Hepatocyte (in vitro differentiated cells): Measurements from ENCODE around the gene ABLIM1. TPM values are rescaled to one million over a fixed set of nuclear protein-coding genes. Genes with fewer than 3 reads are reported as not detected.

Experiments
- DNase-seq: peaks from one replicate; pipeline ENCODE4 v3.0.0-alpha.2; 2016; ENCODE audit warnings: low spot score
- H2AFZ ChIP-seq: fragments of 200-600 bp; sonication (generic); 2 replicates; pipeline ENCODE4 v1.6.0; 2016; ENCODE audit warnings: antibody characterized with exemption, mild to moderate bottlenecking
- H3K27ac ChIP-seq: fragments of 200-600 bp; sonication (generic); 2 replicates; pipeline ENCODE4 v1.5.1; 2016; ENCODE audit warnings: mild to moderate bottlenecking
- H3K27me3 ChIP-seq: fragments of 200-600 bp; sonication (generic); 2 replicates; pipeline ENCODE4 v1.6.1; 2016
- H3K36me3 ChIP-seq: fragments of 200-600 bp; sonication (generic); replicated peaks from 2 replicates; pipeline ENCODE4 v1.5.1; 2016; ENCODE audit warnings: low read depth; ENCODE audit not compliant: insufficient read depth
- H3K4me1 ChIP-seq: fragments of 200-600 bp; sonication (generic); 2 replicates; pipeline ENCODE4 v1.5.1; 2016; ENCODE audit warnings: mild to moderate bottlenecking, moderate library complexity; ENCODE audit not compliant: insufficient read depth
- H3K4me2 ChIP-seq: fragments of 200-600 bp; sonication (generic); 2 replicates; pipeline ENCODE4 v1.6.0; 2016
- H3K4me3 ChIP-seq: fragments of 200-600 bp; sonication (generic); 2 replicates; pipeline ENCODE4 v1.5.1; 2016; ENCODE audit warnings: mild to moderate bottlenecking
- H3K79me2 ChIP-seq: fragments of 200-600 bp; sonication (generic); 2 replicates; pipeline ENCODE4 v1.6.0; 2017; ENCODE audit warnings: mild to moderate bottlenecking
- H3K9me2 ChIP-seq: fragments of 200-600 bp; sonication (generic); replicated peaks from 2 replicates; pipeline ENCODE4 v1.6.0; 2017; ENCODE audit warnings: mild to moderate bottlenecking; ENCODE audit not compliant: insufficient read depth
- H3K9me3 ChIP-seq: fragments of 200-600 bp; sonication (generic); 2 replicates; pipeline ENCODE4 v1.5.1; 2016; ENCODE audit warnings: low read depth, mild to moderate bottlenecking
- H4K20me1 ChIP-seq: fragments of 200-600 bp; sonication (generic); 2 replicates; pipeline ENCODE4 v1.6.0; 2016; ENCODE audit warnings: mild to moderate bottlenecking; ENCODE audit not compliant: insufficient read depth, poor library complexity, severe bottlenecking
- EZH2 ChIP-seq: fragments of 200-600 bp; sonication (generic); IDR thresholded peaks from 2 replicates; pipeline ENCODE4 v1.6.1; 2016; ENCODE audit warnings: antibody characterized with exemption, mild to moderate bottlenecking, borderline replicate concordance
- EZH2phosphoT487 ChIP-seq: fragments of 200-600 bp; sonication (generic); IDR thresholded peaks from one replicate; pipeline ENCODE4 v1.6.1; 2018; ENCODE audit warnings: antibody characterized with exemption, mild to moderate bottlenecking, low read depth, moderate library complexity; ENCODE audit not compliant: unreplicated experiment, severe bottlenecking
- WGBS: methylation state at CpG from one replicate; pipeline ENCODE4 v1.1.6; 2016; ENCODE audit warnings: low lambda C conversion rate; ENCODE audit errors: missing lambda C conversion rate; 5-methylcytosine and 5-hydroxymethylcytosine counted together
- polyA plus RNA-seq: library from polyadenylated mRNA; unstranded; fragments of >200 nt; fragmentation: Nextera tagmentation; extraction: Ambion mirVana; gene quantifications from 2 replicates; pipeline ENCODE4 v1.2.1, GENCODE V29; 2016
- total RNA-seq: library from RNA; depleted of rRNA; stranded (reverse); fragments of >200 nt; gene quantifications from 2 replicates; pipeline ENCODE4 v1.2.3, GENCODE V29; 2014
- TF ChIP-seq, protein P1 (sequence below): fragments of 200-600 bp; sonication (generic); IDR thresholded peaks from 2 replicates; pipeline ENCODE4 v1.5.1; 2016; ENCODE audit warnings: antibody characterized with exemption, mild to moderate bottlenecking; ENCODE audit not compliant: poor library complexity

ABLIM1 gene
- total RNA-seq (31.6 and 37.9 TPM in 2 replicates), polyA plus RNA-seq (19.8 and 20.8 TPM in 2 replicates)

DNA sequence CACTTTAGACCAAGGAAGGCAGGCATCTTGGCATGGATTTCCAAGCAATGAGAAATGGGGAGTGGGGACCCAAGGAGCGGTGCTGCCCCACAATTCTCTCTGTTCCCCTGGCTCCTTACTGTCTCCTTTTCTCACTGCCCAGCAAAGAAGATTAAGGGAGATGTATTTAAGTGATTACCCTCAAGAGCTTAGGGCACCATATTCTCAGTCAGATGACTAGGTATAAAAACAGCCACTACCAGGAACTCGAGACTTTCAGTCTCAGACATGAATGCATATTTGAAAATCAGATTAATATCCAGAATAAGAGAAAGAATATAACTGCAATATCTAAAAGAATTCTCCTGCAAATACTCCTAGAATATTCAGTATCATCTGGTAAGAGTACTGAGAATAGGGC is at the start of gene ABLIM1:
TSS of gene ABLIM1 (minus strand) at position 101 of the 400 bp plus-strand sequence. CDS start at position 26, 75 bp downstream.
- Histone ChIP-seq H3K79me2 (peaks cover 16% of the 10 kb centered on the region), H3K27ac (no peak within 1 kb of the TSS), H3K27me3 (no peaks in the 10 kb centered on the region), H3K4me1 (peaks cover 23% of the 10 kb centered on the region), H3K9me3 (no peaks in the 10 kb centered on the region), H3K9me2 (no peaks in the 10 kb centered on the region), H3K4me3 (no peak within 1 kb of the TSS), H2AFZ (no peak within 1 kb of the TSS), H3K4me2 (no peak within 1 kb of the TSS), H4K20me1 (no peaks in the 10 kb centered on the region), H3K36me3 (no peaks in the 10 kb centered on the region)
- DNase-seq = no peak
- TF ChIP-seq, protein P1, sequence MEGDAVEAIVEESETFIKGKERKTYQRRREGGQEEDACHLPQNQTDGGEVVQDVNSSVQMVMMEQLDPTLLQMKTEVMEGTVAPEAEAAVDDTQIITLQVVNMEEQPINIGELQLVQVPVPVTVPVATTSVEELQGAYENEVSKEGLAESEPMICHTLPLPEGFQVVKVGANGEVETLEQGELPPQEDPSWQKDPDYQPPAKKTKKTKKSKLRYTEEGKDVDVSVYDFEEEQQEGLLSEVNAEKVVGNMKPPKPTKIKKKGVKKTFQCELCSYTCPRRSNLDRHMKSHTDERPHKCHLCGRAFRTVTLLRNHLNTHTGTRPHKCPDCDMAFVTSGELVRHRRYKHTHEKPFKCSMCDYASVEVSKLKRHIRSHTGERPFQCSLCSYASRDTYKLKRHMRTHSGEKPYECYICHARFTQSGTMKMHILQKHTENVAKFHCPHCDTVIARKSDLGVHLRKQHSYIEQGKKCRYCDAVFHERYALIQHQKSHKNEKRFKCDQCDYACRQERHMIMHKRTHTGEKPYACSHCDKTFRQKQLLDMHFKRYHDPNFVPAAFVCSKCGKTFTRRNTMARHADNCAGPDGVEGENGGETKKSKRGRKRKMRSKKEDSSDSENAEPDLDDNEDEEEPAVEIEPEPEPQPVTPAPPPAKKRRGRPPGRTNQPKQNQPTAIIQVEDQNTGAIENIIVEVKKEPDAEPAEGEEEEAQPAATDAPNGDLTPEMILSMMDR = no peak
- TF ChIP-seq EZH2phosphoT487 = no peak
- whole genome bisulfite sequencing = 84% methylated on average over 2 of the region's 2 CpGs

DNA sequence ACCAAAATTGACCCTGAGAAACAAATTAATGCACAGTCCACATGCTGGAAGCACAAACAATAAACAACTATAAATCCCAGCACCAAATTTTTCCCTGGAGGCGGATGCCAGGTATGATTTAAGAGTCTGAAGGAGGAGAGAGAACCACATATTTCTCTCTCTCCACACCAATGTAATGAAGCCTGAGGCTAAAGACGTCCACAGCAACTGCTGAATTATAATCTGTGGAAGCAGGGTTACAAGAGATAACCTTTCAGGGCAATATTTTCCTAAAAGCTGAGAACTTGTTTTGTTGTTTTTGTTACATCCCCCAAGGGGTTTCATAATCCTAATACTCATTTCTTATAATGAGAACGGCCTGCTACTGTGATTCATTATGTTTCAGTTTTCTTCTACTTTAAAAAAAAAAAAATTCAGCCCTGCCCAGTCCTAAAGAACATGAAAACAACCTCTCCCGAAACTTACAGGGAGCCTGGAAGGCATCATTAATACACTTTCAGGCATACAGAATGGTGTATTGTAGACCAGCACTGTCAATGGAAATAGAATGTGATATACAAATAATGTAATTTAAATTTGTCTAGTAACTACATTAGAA is 48.5 kb upstream of the ABLIM1 start:
- no peak for DNase-seq
- H3K4me1 ChIP-seq = no peaks in the 10 kb centered on the region
- no peaks in the 10 kb centered on the region for H3K79me2 ChIP-seq
- no peaks in the 10 kb centered on the region for H3K9me2 ChIP-seq
- no peaks in the 10 kb centered on the region for H3K9me3 ChIP-seq
- 65% methylated on average over 4 of the region's 4 CpGs for WGBS
- no peaks in the 10 kb centered on the region for H3K27me3 ChIP-seq
- H3K27ac ChIP-seq = no peak overlapping the region
- no peaks in the 10 kb centered on the region for H4K20me1 ChIP-seq
- no peak overlapping the region for H2AFZ ChIP-seq
- TF ChIP-seq EZH2 (no peak), EZH2phosphoT487 (no peak)
- TF ChIP-seq, protein P1 = no peak
- no peak overlapping the region for H3K4me3 ChIP-seq
- no peaks in the 10 kb centered on the region for H3K36me3 ChIP-seq
- H3K4me2 ChIP-seq = no peak overlapping the region

DNA sequence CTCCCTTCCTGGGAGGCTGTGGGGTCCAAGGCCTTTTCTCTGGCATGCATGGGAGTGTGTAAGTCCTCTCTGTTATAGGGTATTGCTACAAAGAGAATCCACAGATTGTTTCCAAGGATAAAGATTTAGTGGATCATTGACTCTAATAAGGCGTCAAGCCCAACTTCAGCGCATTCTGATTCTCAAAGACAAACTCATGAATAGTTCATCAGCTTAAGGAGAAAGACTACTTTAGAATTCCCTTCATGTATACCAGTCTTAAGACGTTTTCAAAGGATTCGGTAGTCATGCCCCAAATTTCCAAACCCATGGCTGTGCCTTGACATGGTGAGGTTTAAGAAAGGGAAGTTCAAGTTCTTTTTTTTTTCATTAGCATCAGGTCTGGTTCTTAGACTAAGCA is 46.6 kb upstream of the ABLIM1 start:
- Histone ChIP-seq H4K20me1 (no peaks in the 10 kb centered on the region), H3K4me3 (no peak overlapping the region), H3K36me3 (no peaks in the 10 kb centered on the region), H3K27me3 (no peaks in the 10 kb centered on the region), H2AFZ (no peak overlapping the region), H3K79me2 (no peaks in the 10 kb centered on the region), H3K4me2 (no peak overlapping the region), H3K9me2 (no peaks in the 10 kb centered on the region), H3K4me1 (no peaks in the 10 kb centered on the region), H3K9me3 (no peaks in the 10 kb centered on the region), H3K27ac (no peak overlapping the region)
- no peak for DNase-seq
- 93% methylated on average over 4 of the region's 4 CpGs for WGBS
- TF ChIP-seq, protein P1 = no peak
- TF ChIP-seq EZH2 = no peak
- no peak for TF ChIP-seq EZH2phosphoT487
